ENCODE data around the gene TMC7.

TMC7 gene

GRCh38 chr16:19086322-19087199, 102.8 kb downstream of the TMC7 start (continued):
- TF ChIP-seq SP2 (tag by site-specific recombination; IDR thresholded peaks at IDR 0.05) (peak; percentile 58), ZBTB8A (tag by site-specific recombination; IDR thresholded peaks at IDR 0.05) (peak; percentile 92), ZNF394 (tag by site-specific recombination; IDR thresholded peaks at IDR 0.05; ENCODE audit: borderline replicate concordance) (peak; percentile 70), ZNF596 (tag by site-specific recombination; IDR thresholded peaks at IDR 0.05) (no peak), KLF1 (tag by site-specific recombination; IDR thresholded peaks at IDR 0.05) (peak; percentile 69), ZEB2 (tag by site-specific recombination; IDR thresholded peaks at IDR 0.05) (peak; percentile 85), ZNF692 (tag by site-specific recombination; IDR thresholded peaks at IDR 0.05) (peak; percentile 78), ZNF549 (tag by site-specific recombination; IDR thresholded peaks at IDR 0.05) (no peak), ZBTB10 (tag by site-specific recombination; IDR thresholded peaks at IDR 0.05) (no peak), ZNF391 (tag by site-specific recombination; IDR thresholded peaks at IDR 0.05; ENCODE audit: borderline replicate concordance, low read depth) (0 out of 2 replicates have a peak, but pooled peaks have one; percentile 53), EGR2 (tag by site-specific recombination; IDR thresholded peaks at IDR 0.05; ENCODE audit: low read depth) (0 out of 2 replicates have a peak, but pooled peaks have one; percentile 9), ZNF677 (tag by site-specific recombination; IDR thresholded peaks at IDR 0.05) (no peak), ZNF473 (tag by site-specific recombination; IDR thresholded peaks at IDR 0.05) (no peak), ZNF114 (tag by site-specific recombination; IDR thresholded peaks at IDR 0.05) (no peak), TCF7L2 (IDR thresholded peaks at IDR 0.05; ENCODE audit: borderline replicate concordance, low read depth, low read length) (no peak), ZBTB44 (tag by site-specific recombination; IDR thresholded peaks at IDR 0.05) (peak; percentile 41), ZNF121 (tag by site-specific recombination; IDR thresholded peaks at IDR 0.05) (peak; percentile 80), ZNF658 (tag by site-specific recombination; IDR thresholded peaks at IDR 0.05) (no peak), CTCF (tag by site-specific recombination; IDR thresholded peaks at IDR 0.05) (peak; percentile 97), GFI1B (tag by site-specific recombination; IDR thresholded peaks at IDR 0.05) (no peak), ZIC2 (tag by site-specific recombination; IDR thresholded peaks at IDR 0.05) (peak; percentile 89), MYNN (tag by site-specific recombination; IDR thresholded peaks at IDR 0.05; ENCODE audit: borderline replicate concordance) (no peak), ZNF518A (tag by site-specific recombination; conservative IDR thresholded peaks at IDR 0.05; ENCODE audit: low read depth) (no peak; the same call in 1 of the 2 replicates), ZSCAN16 (tag by site-specific recombination; IDR thresholded peaks at IDR 0.05) (peak; percentile 73; the same call in 1 of the 2 replicates), ZNF341 (tag by site-specific recombination; IDR thresholded peaks at IDR 0.05; ENCODE audit: low read depth) (peak; percentile 28; the same call in 1 of the 2 replicates)

Measured in HEK293 (cell line).